ENCODE data around the gene CENPX. TPM values are rescaled to one million over a fixed set of nuclear protein-coding genes. Genes with fewer than 3 reads are reported as not detected.

The CENPX gene
- total RNA-seq, 1 experiment from 2014 or later: 77.9 TPM

- no peak overlapping the region for H2AK5ac ChIP-seq (ENCODE audit: insufficient read length, low read length)
- H3K9ac ChIP-seq (ENCODE audit: extremely low read depth, insufficient read length, low read length): no peak overlapping the region
- no peak overlapping the region for H4K5ac ChIP-seq (ENCODE audit: insufficient read length, low read depth, low read length)
- no peak overlapping the region for H3K4ac ChIP-seq (ENCODE audit: low read depth, low read length)
- H3K79me1 ChIP-seq (ENCODE audit: insufficient read depth, low read depth, low read length, poor library complexity, severe bottlenecking): peaks cover 2% of the 10 kb centered on the region
- no peak overlapping the region for H4K91ac ChIP-seq (ENCODE audit: insufficient read length, low read depth, low read length)
- no peak overlapping the region for H2AFZ ChIP-seq (ENCODE audit: low read length)
- no peaks in the 10 kb centered on the region for H3K79me2 ChIP-seq (ENCODE audit: insufficient read depth, low read length)
- no peak overlapping the region for H3K27ac ChIP-seq (ENCODE audit: insufficient read length, low read depth, low read length)
- H4K20me1 ChIP-seq (ENCODE audit: control insufficient read depth, insufficient read depth, insufficient read length): peaks cover 3% of the 10 kb centered on the region
- peak overlapping the region; percentile 83 to 89 for H3K4me3 Mint-ChIP-seq
- H2BK15ac ChIP-seq (ENCODE audit: low read depth, low read length): no peak overlapping the region
- no peak overlapping the region for H3K56ac ChIP-seq (ENCODE audit: insufficient read length, low read depth, low read length)
- H3K27me3 ChIP-seq (ENCODE audit: insufficient read depth, low read length): no peaks in the 10 kb centered on the region
- H3K9me3 ChIP-seq (ENCODE audit: control insufficient read depth, low read depth, low read length): no peaks in the 10 kb centered on the region
- H3K36me3 Mint-ChIP-seq (ENCODE audit: insufficient read depth in 1 of 3, low read depth in 3 of 3): peaks cover 4 to 44% (median 37%) of the 10 kb centered on the region in 3 experiments; a peak in 5 of 7 replicates
- H3K4me2 ChIP-seq (ENCODE audit: insufficient read depth, insufficient read length, low read length): no peak overlapping the region
- no peak overlapping the region for H2BK120ac ChIP-seq (ENCODE audit: low read depth, low read length, poor library complexity, severe bottlenecking)
- no CpG with 5 or more reads among the region's 28 CpGs for WGBS (ENCODE audit: extremely low coverage, insufficient read length, low lambda C conversion rate)
- no peak overlapping the region for H2BK20ac ChIP-seq (ENCODE audit: low read depth, low read length, poor library complexity, severe bottlenecking)
- H3K9me3 Mint-ChIP-seq: no peaks in the 10 kb centered on the region
- no peak for DNase-seq
- H2BK12ac ChIP-seq (ENCODE audit: insufficient read length, low read depth, low read length): no peak overlapping the region
- H3K18ac ChIP-seq (ENCODE audit: insufficient read length, low read depth, low read length): no peak overlapping the region
- TF ChIP-seq, protein P1, sequence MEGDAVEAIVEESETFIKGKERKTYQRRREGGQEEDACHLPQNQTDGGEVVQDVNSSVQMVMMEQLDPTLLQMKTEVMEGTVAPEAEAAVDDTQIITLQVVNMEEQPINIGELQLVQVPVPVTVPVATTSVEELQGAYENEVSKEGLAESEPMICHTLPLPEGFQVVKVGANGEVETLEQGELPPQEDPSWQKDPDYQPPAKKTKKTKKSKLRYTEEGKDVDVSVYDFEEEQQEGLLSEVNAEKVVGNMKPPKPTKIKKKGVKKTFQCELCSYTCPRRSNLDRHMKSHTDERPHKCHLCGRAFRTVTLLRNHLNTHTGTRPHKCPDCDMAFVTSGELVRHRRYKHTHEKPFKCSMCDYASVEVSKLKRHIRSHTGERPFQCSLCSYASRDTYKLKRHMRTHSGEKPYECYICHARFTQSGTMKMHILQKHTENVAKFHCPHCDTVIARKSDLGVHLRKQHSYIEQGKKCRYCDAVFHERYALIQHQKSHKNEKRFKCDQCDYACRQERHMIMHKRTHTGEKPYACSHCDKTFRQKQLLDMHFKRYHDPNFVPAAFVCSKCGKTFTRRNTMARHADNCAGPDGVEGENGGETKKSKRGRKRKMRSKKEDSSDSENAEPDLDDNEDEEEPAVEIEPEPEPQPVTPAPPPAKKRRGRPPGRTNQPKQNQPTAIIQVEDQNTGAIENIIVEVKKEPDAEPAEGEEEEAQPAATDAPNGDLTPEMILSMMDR (conservative IDR thresholded peaks at IDR 0.05): no peak
- no peak overlapping the region for H4K8ac ChIP-seq (replicated peaks; ENCODE audit: insufficient read length, low read depth, low read length)
- no peak overlapping the region for H2BK5ac ChIP-seq (ENCODE audit: insufficient read length, low read length)
- H3K27me3 Mint-ChIP-seq (ENCODE audit: low read depth): no peaks in the 10 kb centered on the region; the same call in 1 of the 2 replicates
- H3K14ac ChIP-seq (ENCODE audit: insufficient read depth, low read length): no peak overlapping the region
- no peaks in the 10 kb centered on the region for H3K23me2 ChIP-seq (ENCODE audit: insufficient read length, low read depth, low read length, poor library complexity, severe bottlenecking)
- H3T11ph ChIP-seq (ENCODE audit: low read length): no peak overlapping the region
- no peak overlapping the region for H3K23ac ChIP-seq (ENCODE audit: insufficient read length, low read depth, low read length)
- no peak overlapping the region for H3K27ac Mint-ChIP-seq
- H3K4me1 ChIP-seq (ENCODE audit: insufficient read depth, low read length): no peaks in the 10 kb centered on the region
- H3K4me1 Mint-ChIP-seq: peaks cover 0 to 13% of the 10 kb centered on the region in 2 experiments; a peak in 2 of 4 replicates
Observed at GRCh38 chr17:82053556-82054263, 31.0 kb upstream of the CENPX start.

Measured in H9 (cell line).